KG1 (cell line): Measurements from ENCODE around the gene AHDC1.
A peak's percentile ranks its signal among the peaks of the same experiment; 100 is the strongest.

ENCODE experiments used
- DNase-seq: peaks from one replicate; lab custom pipeline; 2025; lab: John Stamatoyannopoulos, UW

Gene AHDC1

DNA sequence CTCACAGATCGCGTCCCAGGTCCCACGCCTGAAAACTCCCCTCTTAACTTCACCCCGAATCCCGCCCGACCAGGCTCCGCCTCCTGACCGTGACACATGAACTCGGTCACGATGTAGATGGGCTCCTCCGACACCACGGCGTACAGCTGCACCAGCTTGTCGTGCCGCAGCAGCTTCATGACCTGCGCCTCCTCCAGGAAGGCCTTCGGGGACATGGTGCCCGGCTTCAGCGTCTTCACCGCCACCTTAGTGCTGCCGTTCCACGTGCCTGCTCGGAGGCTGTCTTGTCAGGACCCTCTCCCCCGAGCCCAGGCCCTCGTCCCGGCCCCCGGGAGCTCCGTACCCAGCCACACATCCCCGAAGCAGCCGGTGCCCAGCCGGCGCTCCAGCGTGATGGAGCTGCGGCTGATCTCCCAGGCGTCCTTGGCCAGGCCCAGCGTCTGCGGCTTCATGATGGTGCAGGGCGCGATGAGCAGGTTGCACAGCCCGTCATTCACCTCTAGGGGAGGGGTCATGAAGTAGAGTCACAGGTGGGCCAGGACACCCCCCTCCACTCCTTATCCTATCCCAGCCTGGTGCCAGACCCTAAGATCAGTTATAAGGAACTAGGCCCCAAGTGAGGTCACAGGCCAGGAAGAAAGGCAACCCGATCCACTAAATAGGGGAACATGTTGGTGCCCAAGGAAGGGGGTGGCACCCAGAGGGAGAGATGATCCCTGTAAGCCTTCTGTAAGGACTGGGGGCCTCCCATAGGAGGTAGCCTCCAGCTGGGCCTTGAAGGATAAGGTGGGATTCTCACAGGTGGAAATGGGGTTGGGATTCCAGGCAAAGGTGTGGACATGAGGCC is 11.6 kb upstream of the AHDC1 start:
- DNase-seq: no peak

DNA sequence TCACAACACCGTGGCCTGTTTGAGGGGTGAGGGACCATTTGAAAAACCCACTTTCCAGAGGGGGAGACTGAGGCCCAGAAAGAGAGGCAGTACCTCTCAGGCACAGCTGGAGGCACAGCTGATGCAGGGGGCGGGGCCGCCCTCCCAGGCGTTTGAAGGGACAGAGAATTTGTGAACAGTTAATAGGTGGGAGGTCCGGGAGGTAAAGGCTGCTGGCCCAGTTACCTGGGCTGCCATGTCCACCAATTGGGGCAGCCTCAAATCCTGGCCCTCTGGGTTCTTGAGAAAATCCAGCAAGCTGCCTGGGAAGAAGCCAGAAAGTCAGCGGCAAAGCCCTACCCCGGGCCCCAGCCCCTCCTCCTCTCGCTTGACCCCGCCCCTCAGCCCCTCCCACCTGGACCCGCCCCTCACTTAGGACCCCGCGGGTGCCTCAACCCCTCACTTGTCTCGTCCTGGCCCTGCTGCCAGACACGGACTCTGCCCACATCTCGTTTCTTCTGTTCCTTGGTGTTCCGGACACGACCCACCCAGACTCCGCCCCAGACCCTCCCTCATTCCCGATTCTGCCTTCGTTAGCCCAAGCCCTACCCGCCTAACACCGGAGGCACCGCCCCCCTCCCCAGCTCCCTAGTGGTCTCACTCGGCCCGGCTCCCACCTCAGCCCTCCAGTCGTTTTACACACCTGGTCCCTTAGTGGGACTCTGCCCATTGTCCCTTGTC is 10.8 kb upstream of the AHDC1 start:
- DNase-seq: no peak

DNA sequence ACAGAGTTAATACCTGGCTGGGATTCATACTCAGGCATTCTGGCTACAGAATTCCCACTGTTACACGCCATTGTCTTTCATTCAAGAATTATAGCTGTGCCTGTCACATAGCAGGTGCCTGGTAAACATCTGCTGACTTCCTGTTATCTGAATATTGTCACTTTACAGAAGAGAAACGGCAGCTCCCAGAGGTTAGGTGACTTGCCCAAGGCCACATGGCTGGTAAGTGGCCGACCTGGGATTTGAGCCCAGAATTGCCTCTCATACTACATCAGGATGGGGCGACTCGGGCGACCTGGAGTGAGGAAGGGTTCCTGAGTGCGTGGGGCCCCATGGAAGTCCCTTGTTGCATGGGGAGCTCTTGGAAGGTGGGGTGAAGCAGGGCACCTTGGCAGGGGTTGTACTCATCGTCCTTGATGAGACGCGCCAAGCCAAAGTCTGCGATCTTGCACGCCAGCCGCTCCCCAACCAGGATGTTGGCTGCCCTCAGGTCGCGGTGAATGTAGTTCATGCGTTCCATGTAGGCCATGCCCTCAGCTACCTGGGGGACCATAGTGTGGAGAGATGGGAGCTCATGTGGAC is 10.2 kb upstream of the AHDC1 start:
- DNase-seq: no peak

DNA sequence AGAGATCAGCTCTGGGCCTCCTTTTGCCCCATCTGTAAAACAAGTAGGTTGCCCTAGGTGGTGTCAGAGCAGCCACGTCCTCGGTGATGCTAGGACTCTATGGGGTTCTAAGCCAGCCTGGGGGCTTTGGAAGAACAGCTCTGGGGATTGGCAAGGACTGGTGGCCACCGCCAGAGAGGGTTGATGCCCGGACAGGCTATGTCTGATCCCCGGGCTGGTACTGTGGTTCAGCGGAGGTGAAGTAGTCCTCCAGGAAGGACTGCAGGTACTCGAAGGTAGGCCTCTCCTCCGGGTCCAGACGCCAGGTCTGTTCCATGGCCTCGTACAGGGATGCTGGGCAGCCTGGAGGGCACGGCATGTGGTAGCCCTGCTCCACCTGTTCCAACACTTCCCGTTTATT is 8.8 kb upstream of the AHDC1 start:
- no peak for DNase-seq

DNA sequence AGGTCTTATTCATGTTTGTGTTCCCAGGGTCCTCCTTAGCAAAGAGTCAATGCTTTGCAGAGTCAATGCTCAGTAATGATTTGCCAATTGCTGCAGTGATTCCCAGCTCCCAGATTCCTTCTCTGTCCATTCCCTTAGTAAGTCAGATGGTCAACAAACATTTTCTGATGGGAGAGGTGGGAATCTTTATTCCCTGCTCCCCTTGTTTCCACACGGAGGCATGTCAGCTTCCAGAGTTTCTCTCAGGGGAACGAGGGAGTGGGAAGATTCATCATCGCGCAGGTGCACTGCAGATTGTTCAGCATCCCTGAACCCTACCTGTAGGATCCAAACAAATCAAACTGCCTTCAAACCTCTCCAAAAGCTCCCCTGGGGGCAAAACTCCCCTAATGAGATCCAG is 7.5 kb upstream of the AHDC1 start:
- DNase-seq: no peak

DNA sequence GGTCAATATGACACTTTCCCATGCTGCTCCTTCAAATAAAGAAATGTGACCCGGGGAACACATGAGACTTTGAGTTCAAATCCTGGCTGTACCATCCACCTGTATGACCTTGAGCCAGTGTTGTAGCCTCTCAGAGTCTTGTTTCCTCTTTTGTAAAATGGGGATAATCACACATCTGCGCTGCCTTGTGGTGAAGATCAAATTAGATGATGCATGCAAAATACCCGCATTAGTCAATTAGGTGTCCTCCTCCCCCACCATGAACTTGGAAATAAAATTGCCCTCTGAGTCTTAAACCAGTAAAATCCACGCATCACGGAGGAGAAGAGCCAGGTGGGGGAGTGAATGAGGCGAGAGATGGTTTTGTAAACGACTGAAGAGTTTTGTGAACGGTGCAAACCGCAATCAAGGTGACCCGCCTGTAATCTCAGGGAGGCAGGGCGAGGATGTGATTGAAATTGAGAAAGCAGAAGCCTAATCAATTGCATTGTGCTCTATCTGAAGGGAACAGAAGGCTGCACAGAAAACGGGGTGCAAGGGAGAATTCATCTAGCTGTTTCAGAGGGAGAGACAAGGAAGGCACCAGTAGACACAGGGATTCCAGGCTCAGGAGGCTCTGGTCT is 5.8 kb upstream of the AHDC1 start:
- no peak for DNase-seq

DNA sequence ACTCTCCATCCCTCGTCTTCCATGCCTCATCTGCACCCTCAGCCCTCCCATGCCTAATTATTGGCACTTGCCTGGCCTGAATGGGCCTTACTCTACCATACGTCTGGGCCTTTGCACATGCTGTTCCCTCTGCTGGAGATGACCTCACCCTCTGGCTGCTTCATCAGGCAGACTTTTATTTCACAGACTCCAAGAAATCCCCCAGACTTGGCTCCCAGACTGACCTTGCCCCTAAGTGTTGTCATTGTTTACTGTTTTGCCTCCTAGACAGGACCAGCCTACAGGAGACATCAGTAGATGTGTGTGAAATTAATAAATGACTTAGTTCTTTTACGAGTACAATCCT is 5.2 kb upstream of the AHDC1 start:
- DNase-seq: no peak

DNA sequence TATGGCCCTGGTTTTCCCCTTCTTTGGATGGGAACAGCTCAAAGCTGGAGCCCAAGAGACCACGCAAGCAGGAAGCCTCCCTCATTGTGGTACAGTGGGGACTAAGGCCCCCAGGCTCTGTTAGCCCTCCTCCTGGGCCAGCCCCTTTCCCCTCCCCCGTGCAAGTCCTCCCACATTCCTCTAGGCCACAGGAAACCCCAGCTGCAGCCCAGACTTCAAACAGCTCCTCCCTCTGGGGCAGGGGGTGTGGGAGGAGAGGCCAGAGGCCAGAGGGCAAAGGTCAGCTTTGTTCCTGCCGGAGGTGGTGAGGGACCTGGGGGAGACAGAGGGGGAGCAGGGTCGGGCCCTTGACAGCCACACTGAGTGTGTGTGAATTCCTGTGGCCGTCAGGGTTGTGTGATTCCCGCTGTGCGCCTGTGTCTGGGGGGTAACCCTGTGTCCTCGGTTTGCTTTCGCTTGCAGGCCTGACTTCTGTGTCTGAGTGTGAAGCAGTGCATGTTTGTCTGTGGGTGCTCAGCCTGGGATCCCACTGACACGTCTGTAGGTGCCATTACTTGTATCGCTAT is 3.4 kb upstream of the AHDC1 start:
- DNase-seq: no peak

DNA sequence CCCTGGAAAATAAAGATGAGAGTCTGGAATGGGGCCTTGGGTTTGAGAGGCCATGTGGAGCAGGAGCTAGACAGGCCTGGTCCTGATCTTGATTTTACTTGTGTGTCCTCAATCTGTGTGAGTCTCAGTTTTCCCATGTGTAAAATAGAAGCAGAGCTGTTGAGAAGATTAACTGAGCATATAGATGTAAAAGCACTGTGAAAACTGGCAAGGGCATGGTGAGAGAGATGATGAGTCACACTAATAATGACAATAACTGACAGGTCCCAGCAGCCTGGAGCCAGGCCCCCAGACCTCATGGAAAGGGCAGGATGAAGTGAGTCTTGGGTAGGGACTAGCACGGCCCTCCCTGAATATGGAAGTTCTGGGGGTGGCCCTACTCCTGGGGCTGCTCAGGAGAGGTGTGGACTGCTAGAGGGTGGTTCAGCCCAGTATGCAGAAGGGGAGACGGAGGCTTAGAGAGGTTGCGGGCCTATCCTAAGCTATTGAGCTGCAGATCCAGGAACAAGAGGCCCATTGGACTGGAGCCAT is 2.8 kb upstream of the AHDC1 start:
- DNase-seq: no peak

DNA sequence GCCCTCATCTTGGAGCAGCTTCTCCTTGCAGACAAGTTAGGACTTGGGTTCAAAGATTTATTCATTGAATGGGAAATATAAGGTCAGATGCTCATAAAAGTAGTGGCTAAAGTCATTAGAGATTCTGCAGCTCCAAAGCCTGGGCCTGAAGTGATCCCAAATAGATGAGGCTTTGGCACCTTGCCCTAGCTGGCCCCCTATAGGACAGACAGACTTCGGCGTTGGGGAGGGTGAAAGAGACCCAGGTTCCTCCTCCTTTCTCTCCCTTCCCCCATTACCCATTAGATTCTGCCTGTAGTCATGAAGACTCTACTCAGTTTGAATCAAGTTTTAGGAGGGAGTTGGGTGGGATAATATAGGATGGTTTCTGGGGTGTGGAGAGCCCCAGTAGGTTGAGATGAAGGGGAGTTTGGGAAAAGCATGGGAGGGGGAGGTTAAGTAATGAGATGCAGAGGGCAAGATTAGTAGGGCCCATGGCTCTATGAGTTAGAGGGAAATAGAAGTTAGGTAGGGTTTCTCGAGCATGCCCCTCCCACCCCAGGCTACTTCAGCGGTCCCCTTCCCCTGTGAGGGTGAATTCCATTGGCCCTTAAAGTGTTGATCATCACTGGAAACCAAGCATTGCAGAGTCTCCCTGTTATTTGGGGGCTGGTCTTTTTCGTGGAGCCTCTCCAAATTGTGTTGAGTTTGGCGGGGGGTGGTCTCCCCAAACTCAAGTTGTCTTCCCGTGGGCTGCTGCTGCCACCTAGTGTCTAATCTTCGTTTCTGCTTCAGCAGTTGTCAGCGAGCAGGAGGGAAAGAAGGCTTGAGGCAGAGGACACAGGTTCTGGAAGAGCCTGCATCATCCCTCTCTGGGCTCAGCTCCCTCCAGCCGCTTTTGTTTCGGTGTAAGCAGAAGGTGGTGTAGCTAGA is 2.1 kb upstream of the AHDC1 start:
- peak; percentile 33 for DNase-seq

DNA sequence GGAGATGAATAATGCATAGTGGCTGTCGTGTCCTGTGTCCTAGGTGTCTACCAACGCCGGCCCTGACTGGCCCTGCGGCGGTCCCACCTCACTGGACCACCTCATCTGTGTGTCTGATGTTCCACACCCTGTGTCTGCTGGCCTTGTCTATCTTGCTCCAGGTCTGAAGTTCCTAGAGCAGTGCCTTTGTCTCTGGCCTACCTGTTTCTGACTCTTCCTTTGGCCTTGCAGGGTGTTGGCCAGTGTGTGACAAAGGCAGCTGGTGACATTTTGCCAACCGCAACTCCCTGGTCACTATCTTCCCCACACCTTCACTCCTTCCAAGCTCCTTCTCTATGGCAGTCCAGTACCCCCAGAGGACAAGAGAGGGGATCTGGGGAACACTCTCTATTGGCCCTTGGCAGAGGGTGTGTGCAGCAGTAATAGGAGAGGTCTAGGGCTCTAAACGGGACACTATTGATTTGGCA is 1.4 kb upstream of the AHDC1 start:
- DNase-seq: no peak

DNA sequence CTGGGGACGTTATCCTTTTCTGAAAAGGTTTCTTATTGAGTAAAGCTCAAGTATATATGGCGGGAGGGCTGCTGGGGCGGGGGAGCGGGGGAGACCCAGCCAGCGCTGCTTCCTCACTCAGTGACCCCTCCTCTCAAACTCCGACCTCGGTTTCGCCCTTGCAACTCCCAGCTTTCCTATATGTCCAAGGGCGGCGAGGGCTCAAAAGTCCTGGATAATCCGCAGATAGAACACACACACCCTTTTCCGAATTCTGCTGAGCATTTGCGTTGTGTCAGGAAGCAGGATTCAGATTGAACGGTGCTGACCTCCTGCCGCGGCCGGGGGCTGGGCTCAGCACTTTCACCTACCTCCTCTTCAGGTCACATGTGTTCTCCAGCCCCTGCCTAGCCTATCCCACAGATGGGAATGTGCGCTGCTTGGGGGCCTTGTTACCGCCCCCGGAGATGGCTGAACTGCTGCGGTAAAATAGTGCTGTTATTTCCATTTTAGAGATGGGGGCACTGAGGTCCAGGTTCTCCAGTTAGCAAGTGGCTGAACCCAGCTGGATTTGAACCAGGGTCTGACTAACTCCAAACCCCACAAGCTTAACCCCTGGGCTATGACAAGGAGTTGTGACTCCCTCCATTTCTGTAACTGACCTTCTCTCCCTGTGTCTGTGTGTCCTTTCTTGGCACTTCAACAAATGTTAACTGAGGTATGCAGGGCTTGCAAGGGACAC is 795 bp upstream of the AHDC1 start:
- DNase-seq: no peak

DNA sequence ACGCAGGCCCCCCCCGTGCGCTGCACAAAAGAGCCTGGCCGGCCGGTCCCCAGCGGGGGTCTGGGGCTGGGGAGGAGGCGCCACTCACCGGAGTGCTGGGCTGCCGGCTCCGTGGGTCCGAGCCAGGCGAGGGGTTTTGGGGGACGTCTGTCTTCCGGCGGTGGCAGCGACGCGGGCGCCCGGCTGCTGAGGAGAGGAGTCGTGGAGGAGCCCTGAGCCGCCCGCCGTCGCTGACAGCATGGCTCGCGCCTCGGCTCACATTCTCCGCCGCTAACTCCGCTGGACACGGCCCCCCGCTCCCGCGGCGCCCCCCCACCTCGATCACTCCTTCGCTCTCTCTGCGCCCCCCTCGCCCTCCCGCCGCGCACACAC is 649 bp downstream of the AHDC1 start:
- DNase-seq: no peak

DNA sequence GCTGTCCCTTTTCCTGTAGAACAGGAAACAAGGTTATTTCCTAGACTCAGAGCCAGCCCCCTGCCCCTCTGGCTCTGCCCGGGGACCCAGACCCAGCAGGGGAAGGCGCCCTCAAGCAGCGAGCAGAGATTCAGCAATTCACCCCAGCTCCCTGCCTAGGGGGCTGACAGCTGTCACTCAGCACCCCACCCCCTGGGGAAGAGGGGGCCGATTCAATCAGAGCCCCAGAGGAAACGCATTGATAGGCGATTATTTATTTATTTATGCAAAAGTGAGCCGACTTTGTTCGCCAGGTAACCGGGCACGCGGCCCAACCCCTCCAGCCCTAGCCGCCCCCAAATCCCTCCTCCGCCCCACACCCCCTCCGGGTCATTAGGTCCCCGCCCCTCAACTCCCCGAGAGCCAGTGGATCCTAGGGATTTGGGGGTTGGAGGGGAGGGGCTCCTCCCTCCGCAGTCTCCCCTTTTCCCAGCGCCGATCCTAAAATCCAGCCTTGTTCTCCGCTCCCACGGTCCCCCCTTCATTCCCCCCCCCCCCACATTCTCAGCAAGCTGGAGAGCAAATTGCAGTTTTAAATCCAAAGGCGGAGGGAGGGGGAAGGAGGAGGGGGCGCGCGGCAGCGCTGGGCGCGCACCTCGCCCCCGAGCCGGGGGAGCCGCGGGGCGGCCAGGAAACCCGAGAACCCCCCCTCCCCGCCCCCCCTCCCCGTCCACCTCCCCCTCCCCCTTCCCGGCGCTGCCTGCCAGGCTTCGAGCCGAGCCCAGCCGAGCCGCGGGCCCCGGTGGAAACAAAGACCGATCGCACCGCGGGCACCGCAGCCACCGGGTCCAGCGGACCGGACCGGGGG is 1.3 kb downstream of the AHDC1 start:
- no peak for DNase-seq

DNA sequence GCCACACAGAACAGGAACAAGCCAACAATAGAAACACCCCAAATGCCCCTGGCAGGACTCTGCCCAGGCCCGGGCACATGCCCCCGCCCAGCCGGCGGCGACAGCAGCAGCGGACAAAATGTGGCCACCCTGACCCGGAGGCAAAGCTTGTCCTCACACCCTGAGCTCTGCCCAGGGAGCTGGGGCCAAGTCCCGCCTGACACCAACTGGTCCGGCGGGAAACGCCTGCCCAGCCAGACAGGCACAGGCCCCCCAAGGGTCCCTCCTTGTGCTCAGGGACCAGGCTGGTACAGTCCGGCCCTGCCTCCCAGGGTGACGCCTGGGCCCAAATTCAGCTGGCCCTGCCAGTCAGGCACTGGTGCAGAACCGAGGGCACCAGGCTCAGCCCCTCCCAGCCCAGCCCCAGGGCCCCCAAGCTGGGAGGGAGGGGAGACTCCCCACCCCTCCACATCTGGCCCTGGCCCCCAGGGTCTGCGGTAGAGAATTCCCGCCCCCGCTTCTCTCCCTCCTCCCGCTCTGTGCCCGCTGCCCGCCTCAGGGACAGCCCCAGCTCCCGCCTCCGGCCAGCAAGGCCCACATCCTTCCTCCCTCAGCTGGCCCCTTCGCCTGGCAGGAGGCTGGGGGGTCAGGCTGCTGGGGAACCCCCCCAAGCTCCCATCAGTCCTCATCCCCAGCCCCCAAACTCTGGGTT is 2.0 kb downstream of the AHDC1 start:
- peak; percentile 48 for DNase-seq

DNA sequence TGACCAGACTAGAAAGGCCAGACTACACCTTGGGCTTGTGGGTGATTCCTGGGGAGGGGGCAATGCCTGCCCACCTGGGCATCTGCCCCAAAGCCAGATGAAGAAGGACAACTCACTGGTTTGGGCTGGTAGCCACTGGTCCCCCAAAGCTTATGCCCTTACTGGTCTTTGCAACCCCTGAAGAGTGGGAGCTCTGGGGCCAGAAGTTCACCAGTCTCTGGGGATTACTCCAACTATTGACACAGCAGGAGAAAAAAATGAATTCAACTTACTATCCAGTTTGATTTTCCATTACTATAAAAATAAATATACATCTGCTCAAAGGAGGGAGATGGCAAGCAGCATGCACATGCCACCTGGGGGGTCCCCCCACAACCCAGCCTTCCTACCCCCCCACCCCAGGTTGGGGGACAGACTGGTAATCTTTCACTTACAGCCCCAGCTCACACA is 2.6 kb downstream of the AHDC1 start:
- DNase-seq: no peak

DNA sequence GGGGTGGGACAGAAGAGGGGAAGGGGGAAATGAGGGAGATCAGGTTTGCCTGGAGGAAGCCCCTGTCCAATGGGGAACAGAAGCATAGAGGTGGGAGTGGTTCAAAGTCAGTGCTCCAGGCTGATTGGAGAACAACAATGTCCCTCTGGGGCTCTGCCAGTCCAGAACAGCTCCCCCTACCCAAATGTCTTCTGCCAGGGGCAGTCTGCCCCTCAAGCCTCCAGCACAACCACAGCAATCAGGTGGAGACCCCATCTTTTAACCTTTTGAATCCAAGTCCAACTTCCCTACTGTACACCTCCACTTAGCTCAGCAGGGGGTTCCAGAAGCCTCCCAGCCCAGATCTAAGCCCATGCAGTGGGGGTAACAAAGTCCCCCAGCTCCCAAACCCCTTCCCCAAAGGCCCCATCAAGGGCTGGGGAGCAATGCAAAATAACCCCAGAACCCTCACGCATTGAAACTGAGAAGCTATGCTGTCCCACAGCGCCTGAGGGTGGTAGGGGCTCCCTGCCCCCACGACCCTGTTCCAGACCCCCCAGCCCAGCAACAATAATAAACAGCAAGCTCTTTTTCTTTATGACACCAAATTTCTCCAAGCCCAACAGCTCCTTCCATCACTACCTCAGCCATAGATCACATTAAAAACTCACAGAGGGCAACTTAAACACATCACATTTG is 3.3 kb downstream of the AHDC1 start:
- DNase-seq: no peak
